Kidney epithelial cell (primary cell): ENCODE data around the gene DHX58. TPM values are rescaled to one million over a fixed set of nuclear protein-coding genes. Genes with fewer than 3 reads are reported as not detected.

Experiments used
- DNase-seq: peaks from one replicate; pipeline ENCODE4 v3.0.0-alpha.2; 2010; ENCODE audit warnings: low read depth
- H3K27me3 ChIP-seq: 2 replicates; pipeline ENCODE4 v1.6.0; 2011; ENCODE audit warnings: low read length; ENCODE audit not compliant: control insufficient read depth, insufficient read depth
- H3K36me3 ChIP-seq: 2 replicates; pipeline ENCODE4 v1.5.1; 2011; ENCODE audit warnings: low read length; ENCODE audit not compliant: control insufficient read depth, insufficient read depth
- H3K4me3 ChIP-seq: 2 replicates; pipeline ENCODE4 v1.5.1; 2011; ENCODE audit warnings: low read depth, mild to moderate bottlenecking, control low read depth, low read length
- total RNA-seq: library from RNA; depleted of rRNA; stranded (reverse); fragments of >200 nt; gene quantifications from 2 replicates; pipeline ENCODE4 v1.2.3, GENCODE V29; 2015
- TF ChIP-seq, protein P1 (sequence below): IDR thresholded peaks from 2 replicates; pipeline ENCODE4 v1.5.1; 2011; ENCODE audit warnings: mild to moderate bottlenecking, moderate library complexity, low read length, control low read depth, inconsistent platforms; ENCODE audit not compliant: insufficient read depth, poor library complexity, severe bottlenecking

The DHX58 gene
- total RNA-seq, result 10.0 and 14.7 TPM in 2 replicates

DNA sequence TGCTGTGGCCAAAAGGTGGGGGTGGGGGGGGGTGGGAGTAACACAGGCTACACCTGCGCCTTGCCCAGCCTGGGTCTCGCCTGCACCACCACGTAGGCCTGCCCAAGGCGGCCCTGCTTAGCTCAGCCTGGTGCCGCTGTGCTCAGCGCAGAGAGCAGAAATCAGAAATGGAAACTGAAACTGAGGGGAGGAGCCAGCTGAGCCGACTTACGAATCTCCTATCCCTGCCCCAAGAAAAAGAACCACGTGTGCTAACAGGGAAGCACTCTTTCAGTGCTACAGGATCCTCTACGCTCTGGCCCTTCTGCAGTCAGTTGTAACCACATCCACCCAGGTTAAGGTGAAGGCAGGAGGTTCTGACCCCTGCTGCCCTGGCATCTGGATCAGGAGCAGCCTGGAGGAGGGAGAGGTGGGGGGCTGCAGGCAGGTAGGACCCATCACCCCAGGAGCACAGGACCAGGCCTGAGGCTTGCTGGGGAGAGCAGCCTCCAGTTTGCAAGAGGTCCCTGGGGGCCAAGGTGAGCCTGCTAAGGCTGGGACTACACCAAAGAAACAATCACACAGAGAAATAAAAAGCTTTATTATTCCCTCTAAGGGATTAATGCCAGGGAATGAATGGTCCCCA, at the start of gene DHX58:
TSS of gene DHX58 (minus strand) at position 163 of the 625 bp plus-strand sequence. CDS start 822 bp downstream, outside the sequence.
- Histone ChIP-seq H3K27me3 (no peaks in the 10 kb centered on the region), H3K4me3 (peak within 1 kb of the TSS; percentile 21), H3K36me3 (no peaks in the 10 kb centered on the region)
- DNase-seq, result no peak
- TF ChIP-seq, protein P1, sequence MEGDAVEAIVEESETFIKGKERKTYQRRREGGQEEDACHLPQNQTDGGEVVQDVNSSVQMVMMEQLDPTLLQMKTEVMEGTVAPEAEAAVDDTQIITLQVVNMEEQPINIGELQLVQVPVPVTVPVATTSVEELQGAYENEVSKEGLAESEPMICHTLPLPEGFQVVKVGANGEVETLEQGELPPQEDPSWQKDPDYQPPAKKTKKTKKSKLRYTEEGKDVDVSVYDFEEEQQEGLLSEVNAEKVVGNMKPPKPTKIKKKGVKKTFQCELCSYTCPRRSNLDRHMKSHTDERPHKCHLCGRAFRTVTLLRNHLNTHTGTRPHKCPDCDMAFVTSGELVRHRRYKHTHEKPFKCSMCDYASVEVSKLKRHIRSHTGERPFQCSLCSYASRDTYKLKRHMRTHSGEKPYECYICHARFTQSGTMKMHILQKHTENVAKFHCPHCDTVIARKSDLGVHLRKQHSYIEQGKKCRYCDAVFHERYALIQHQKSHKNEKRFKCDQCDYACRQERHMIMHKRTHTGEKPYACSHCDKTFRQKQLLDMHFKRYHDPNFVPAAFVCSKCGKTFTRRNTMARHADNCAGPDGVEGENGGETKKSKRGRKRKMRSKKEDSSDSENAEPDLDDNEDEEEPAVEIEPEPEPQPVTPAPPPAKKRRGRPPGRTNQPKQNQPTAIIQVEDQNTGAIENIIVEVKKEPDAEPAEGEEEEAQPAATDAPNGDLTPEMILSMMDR, result no peak

DNA sequence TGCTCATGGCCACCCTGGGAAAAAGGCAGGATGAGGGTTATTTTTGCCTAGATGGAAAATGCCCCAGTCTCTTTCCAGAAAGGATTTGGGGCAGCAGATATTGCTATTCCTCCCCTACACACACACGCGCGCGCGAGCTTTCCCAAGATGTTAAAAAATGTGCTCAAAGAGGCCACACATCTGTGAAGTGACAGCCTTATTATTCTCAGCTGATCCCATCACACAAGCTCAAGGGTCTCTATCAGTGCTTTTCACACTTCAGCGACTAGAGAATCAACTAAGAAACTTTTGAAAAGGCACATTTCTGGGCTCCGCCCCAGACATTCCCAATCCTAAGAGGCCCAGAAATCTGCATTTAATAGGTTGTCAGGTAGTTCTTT, 48.0 kb upstream of the DHX58 start:
- TF ChIP-seq, protein P1, result no peak
- no peaks in the 10 kb centered on the region for H3K27me3 ChIP-seq
- no peaks in the 10 kb centered on the region for H3K36me3 ChIP-seq
- H3K4me3 ChIP-seq, result no peak overlapping the region
- DNase-seq, result no peak

DNA sequence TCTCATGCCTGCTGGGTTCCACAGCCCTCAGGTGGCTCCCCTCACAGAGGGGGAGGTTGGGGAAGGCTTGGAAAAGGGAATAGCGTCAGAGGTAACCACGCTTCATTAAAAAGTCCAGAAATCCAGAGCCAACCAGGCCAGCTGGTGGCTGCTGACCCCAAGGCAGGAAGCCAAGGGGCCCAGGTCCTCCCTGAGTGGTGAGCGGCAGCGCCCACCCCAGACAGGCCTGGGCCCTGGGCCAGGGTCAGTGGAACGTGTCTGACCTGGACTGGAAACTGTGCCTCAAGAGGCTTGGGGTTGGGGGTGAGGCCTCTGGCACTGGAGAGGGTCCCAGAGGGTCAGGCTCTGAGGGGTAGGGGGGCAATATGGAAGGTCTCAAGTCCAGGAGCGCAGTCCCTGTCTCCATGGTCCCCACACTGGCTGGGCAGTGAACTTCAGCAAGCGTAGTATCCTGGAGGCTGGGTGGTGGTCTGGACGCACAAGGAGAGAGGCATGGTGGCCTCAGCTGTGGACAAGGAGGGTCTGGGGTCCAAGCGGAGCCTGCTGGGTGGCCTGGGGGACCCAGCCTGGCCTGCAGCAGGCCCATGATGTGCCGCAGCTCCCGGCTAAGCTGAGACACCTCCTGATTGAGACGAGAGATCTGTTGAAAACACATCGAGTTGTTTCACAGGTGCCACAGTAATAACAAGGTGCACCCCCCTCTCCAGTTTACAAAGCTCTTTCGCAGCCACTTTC, 47.4 kb upstream of the DHX58 start:
- Histone ChIP-seq H3K4me3 (no peak overlapping the region), H3K27me3 (no peaks in the 10 kb centered on the region), H3K36me3 (no peaks in the 10 kb centered on the region)
- no peak for DNase-seq
- TF ChIP-seq, protein P1, result no peak

DNA sequence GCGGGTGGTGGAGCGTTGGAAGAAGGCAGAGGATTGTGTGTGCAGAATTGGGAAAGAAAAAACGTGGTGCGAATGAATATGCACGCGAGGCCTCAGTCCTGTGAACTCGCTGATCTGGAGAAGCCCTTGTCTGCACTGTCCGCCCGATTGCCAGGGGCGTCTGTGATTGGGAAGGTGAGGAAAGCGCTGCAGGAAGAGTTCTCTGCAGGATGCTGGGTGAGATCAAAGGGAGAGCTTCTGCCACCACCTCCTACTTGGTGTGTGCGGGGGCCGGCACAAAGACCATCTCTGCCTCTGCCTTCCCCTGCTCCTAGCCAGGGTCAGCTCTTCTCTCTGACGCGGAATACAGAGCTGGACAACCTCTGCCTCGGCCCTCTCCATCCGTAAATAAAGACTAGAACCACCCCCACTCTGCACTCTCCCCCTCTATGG, 43.1 kb upstream of the DHX58 start:
- H3K4me3 ChIP-seq, result peak overlapping the region; percentile 50
- H3K36me3 ChIP-seq, result no peaks in the 10 kb centered on the region
- DNase-seq, result no peak
- TF ChIP-seq, protein P1, result no peak
- no peaks in the 10 kb centered on the region for H3K27me3 ChIP-seq

DNA sequence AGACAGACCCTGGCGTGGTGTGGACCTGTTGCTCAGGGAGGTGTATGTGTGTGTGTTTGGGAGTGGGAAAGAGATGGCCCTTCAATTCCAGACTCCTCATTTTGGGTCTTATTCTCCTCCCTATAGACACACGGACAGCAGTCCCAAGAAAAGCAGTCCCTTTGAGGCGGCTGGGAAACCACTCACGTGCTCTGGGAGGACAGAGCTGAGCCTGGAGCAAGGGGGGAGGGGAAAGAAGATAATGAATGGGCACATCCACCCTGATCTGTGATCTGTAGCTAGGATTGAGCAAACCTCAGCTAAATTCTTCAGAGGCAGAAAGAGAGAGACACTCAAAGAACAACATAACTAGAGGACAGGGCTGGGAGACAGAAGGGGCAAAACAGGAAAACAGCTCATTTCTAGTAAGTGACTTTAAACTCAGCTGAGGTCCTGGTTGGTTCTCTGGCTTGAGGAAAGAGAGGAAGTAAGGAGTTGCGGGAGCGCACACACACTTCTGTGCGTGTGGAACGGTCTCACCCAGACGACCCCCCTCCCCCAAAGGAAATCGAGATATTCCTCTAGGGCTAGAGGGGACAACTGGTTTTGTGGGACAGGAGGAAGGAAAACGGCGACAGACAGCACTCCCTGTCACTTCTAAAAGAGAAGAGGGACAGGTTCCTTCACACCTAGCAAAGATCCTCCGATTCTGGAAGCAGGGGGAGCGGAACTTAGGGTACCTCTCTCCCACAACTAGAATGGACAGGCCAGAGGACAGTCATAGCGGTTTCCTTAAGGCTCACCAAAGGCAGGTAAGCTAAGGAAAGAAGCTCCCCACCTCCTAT, 41.6 kb upstream of the DHX58 start:
- no peaks in the 10 kb centered on the region for H3K36me3 ChIP-seq
- DNase-seq, result no peak
- peak overlapping the region; percentile 100 for H3K4me3 ChIP-seq
- TF ChIP-seq, protein P1, result no peak
- no peaks in the 10 kb centered on the region for H3K27me3 ChIP-seq
